GM23338 (cell line): ENCODE measurements around the gene ALDH1B1. TPM values are rescaled to one million over a fixed set of nuclear protein-coding genes. Genes with fewer than 3 reads are reported as not detected.

Experiments used
- ATAC-seq: fragments of 200-7000 bp; cut with Tn5 transposase; 3 replicates; pipeline ENCODE4 v1.9.1; 2020
- DNase-seq: peaks from one replicate; pipeline ENCODE4 v3.0.0-alpha.2; 2015; ENCODE audit warnings: low spot score
- H2AFZ ChIP-seq: fragments of 200-600 bp; sonication (generic); 2 replicates; pipeline ENCODE4 v1.8.0; 2016; ENCODE audit warnings: antibody characterized with exemption, mild to moderate bottlenecking, moderate library complexity
- H3F3A ChIP-seq: fragments of 200-600 bp; sonication (generic); replicated peaks from 2 replicates; pipeline ENCODE4 v1.8.0; 2017; ENCODE audit warnings: antibody characterized with exemption, mixed run types, low read depth
- H3K27ac ChIP-seq: fragments of 200-600 bp; sonication (generic); 2 replicates; pipeline ENCODE4 v1.6.1; 2016; ENCODE audit warnings: low read depth
- H3K27me3 ChIP-seq: fragments of 200-600 bp; sonication (generic); 2 replicates; pipeline ENCODE4 v1.8.0; 2016; ENCODE audit warnings: mild to moderate bottlenecking, mixed run types, moderate library complexity; ENCODE audit not compliant: insufficient read depth
- H3K36me3 ChIP-seq: fragments of 200-600 bp; sonication (generic); 2 replicates; pipeline ENCODE4 v1.8.0; 2016; ENCODE audit warnings: mild to moderate bottlenecking; ENCODE audit not compliant: insufficient read depth
- H3K4me1 ChIP-seq: fragments of 200-600 bp; sonication (generic); 2 replicates; pipeline ENCODE4 v1.8.0; 2016; ENCODE audit warnings: mild to moderate bottlenecking, moderate library complexity; ENCODE audit not compliant: insufficient read depth
- H3K4me2 ChIP-seq: fragments of 200-600 bp; sonication (generic); 2 replicates; pipeline ENCODE4 v1.7.1; 2017; ENCODE audit warnings: mixed run types
- H3K4me3 ChIP-seq: fragments of 200-600 bp; sonication (generic); 2 replicates; pipeline ENCODE4 v1.6.1; 2016; ENCODE audit warnings: mixed run types
- H3K79me2 ChIP-seq: fragments of 200-600 bp; sonication (generic); replicated peaks from 2 replicates; pipeline ENCODE4 v1.8.0; 2017; ENCODE audit warnings: mild to moderate bottlenecking; ENCODE audit not compliant: insufficient read depth
- H3K9me2 ChIP-seq: fragments of 200-600 bp; sonication (generic); 2 replicates; pipeline ENCODE4 v1.8.0; 2017; ENCODE audit not compliant: insufficient read depth
- H4K20me1 ChIP-seq: fragments of 200-600 bp; sonication (generic); replicated peaks from 2 replicates; pipeline ENCODE4 v1.8.0; 2017; ENCODE audit warnings: mild to moderate bottlenecking; ENCODE audit not compliant: insufficient read depth
- H3K27ac Mint-ChIP-seq: 2 replicates; pipeline ENCODE4 v1.8.0; 2020; ENCODE audit warnings: inconsistent platforms, mild to moderate bottlenecking, moderate library complexity, mixed read lengths
- H3K27me3 Mint-ChIP-seq: 3 replicates; pipeline ENCODE4 v1.8.0; 2022; ENCODE audit warnings: low read depth, mild to moderate bottlenecking, moderate library complexity, mixed read lengths, inconsistent platforms; ENCODE audit not compliant: insufficient read depth, poor library complexity
- H3K36me3 Mint-ChIP-seq: 3 replicates; pipeline ENCODE4 v1.8.0; 2021; ENCODE audit warnings: low read depth, mild to moderate bottlenecking, inconsistent platforms, moderate library complexity, mixed read lengths
- H3K4me1 Mint-ChIP-seq: 3 replicates; pipeline ENCODE4 v1.8.0; 2020; ENCODE audit warnings: mild to moderate bottlenecking, inconsistent platforms, mixed read lengths
- H3K4me3 Mint-ChIP-seq: 3 replicates; pipeline ENCODE4 v1.8.0; 2021; ENCODE audit warnings: moderate library complexity, mild to moderate bottlenecking, inconsistent platforms, mixed read lengths
- H3K9me3 Mint-ChIP-seq: 3 replicates; pipeline ENCODE4 v1.8.0; 2020; ENCODE audit warnings: moderate library complexity, mild to moderate bottlenecking, inconsistent platforms, mixed read lengths
- CREB1 ChIP-seq: fragments of 250-450 bp; sonication (Bioruptor Pico); IDR thresholded peaks from 2 replicates; pipeline ENCODE4 v1.5.0; 2020; ENCODE audit warnings: low read depth, mild to moderate bottlenecking, moderate library complexity
- EZH2 ChIP-seq: fragments of 200-600 bp; sonication (generic); IDR thresholded peaks from one replicate; pipeline ENCODE4 v1.8.0; 2017; ENCODE audit warnings: antibody characterized with exemption, mild to moderate bottlenecking, low read depth; ENCODE audit not compliant: unreplicated experiment
- EZH2phosphoT487 ChIP-seq: fragments of 200-600 bp; sonication (generic); IDR thresholded peaks from one replicate; pipeline ENCODE4 v1.8.1; 2018; ENCODE audit warnings: antibody characterized with exemption; ENCODE audit not compliant: unreplicated experiment
- JUNB ChIP-seq: IDR thresholded peaks from one replicate; pipeline ENCODE4 v1.6.1; 2016; ENCODE audit warnings: antibody characterized with exemption; ENCODE audit not compliant: unreplicated experiment
- NANOG ChIP-seq: IDR thresholded peaks from 2 replicates; pipeline ENCODE4 v1.6.1; 2016; ENCODE audit warnings: antibody characterized with exemption, borderline replicate concordance
- POLR2AphosphoS5 ChIP-seq: IDR thresholded peaks from 2 replicates; pipeline ENCODE4 v1.6.1; 2016; ENCODE audit warnings: antibody characterized with exemption, low read depth
- REST ChIP-seq: IDR thresholded peaks from one replicate; pipeline ENCODE4 v1.6.1; 2018; ENCODE audit warnings: antibody characterized with exemption; ENCODE audit not compliant: unreplicated experiment
- STAT1 ChIP-seq: IDR thresholded peaks from one replicate; pipeline ENCODE4 v1.6.1; 2016; ENCODE audit warnings: antibody characterized with exemption; ENCODE audit not compliant: unreplicated experiment
- ZNF114 ChIP-seq: fragments of 250-450 bp; sonication (Bioruptor Pico); IDR thresholded peaks from 2 replicates; pipeline ENCODE4 v1.5.0; 2020; ENCODE audit warnings: mild to moderate bottlenecking, moderate library complexity
- ZNF331 ChIP-seq: fragments of 250-450 bp; sonication (Bioruptor Pico); IDR thresholded peaks from 2 replicates; pipeline ENCODE4 v1.5.0; 2020; ENCODE audit warnings: low read depth, mild to moderate bottlenecking, moderate library complexity
- ZNF462 ChIP-seq: fragments of 250-450 bp; sonication (Bioruptor Pico); IDR thresholded peaks from 2 replicates; pipeline ENCODE4 v1.5.0; 2020; ENCODE audit warnings: mild to moderate bottlenecking, moderate library complexity
- polyA plus RNA-seq: library from polyadenylated mRNA; unstranded; fragments of >200 nt; fragmentation: Nextera tagmentation; extraction: Ambion mirVana; gene quantifications from 2 replicates; pipeline ENCODE4 v1.2.1, GENCODE V29; 2016
- total RNA-seq: library from RNA; depleted of rRNA; stranded (reverse); fragments of >200 nt; shearing (Covaris generic); gene quantifications from 2 replicates; pipeline ENCODE4 v1.2.3, GENCODE V29; 2014
- TF ChIP-seq, protein P1 (sequence below): IDR thresholded peaks from 2 replicates; pipeline ENCODE4 v1.6.1; 2016; ENCODE audit warnings: antibody characterized with exemption
- TF ChIP-seq, protein P2 (sequence below), 2 experiments: fragments of 200-600 bp in 1 of 2; sonication (generic) in 1 of 2; conservative IDR thresholded peaks; 2 replicates each; pipeline versions ENCODE4 v1.5.1 to v1.6.1; 2016 to 2017; ENCODE audit warnings: antibody characterized with exemption in 2 of 2, low read depth in 2 of 2, mild to moderate bottlenecking in 2 of 2, moderate library complexity in 1 of 2

The ALDH1B1 gene
- total and polyA plus RNA-seq, 2 experiments from 2014 or later, result 37.5 to 74.8 TPM

DNA sequence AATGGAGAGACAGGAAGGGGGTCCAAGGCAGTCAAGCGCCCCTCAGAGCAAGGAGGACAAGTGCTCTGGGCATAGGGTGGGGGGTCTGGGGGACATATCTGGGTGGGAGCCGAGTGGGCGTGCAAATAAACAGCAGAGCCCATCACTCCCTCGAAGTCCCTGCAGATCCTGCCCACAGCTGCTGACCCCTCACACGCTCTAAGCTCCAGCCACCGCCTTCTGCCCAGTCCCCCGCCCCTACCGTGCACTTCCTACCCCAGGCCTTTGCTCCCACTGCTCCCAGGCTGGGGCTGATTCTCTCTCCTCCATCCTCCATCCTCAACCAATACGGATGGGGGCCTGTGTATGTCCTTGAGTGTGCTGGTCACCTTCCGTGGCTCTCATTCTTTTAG, 16.9 kb upstream of the ALDH1B1 start (continued):
- TF ChIP-seq ZNF462 (CRISPR knock-in tag) (no peak), JUNB (no peak), ZNF331 (no peak)

DNA sequence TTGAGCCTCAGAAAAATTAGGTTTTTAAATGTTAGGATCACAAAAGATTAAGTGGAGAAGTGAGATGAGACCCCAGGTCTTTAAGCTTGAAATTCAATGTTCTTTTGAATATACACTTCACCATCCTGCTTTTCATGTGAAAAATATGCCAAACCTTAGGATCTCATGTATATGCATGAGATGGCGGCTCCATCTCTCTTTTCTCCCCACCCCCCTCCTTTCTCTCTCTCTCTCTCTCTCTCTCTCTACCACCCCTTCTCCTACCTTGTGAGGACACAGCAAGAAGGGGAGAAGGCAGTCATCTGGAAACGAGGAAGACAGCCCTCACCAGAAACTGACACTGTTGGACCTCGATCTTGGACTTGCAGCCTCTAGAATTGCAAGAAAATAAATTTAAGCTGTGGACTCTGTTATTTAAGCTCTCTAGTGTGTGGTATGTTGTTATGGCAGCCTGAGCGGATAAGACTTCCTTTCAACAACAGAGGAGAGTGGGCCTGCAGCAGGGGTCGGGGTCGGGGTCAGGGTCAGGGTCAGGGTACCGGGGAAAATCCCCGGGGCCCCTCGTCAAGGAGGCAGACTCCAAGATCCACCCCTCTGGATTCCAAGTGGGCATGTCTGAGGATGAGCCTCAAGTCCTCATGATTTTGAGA, 16.4 kb upstream of the ALDH1B1 start:
- Histone ChIP-seq H3K4me1 (peaks cover 9% of the 10 kb centered on the region), H3K27me3 (no peaks in the 10 kb centered on the region), H3K27ac (no peak overlapping the region), H3K79me2 (no peaks in the 10 kb centered on the region), H3F3A (no peaks in the 10 kb centered on the region), H4K20me1 (no peaks in the 10 kb centered on the region), H3K9me2 (no peaks in the 10 kb centered on the region), H3K4me3 (no peak overlapping the region), H3K4me2 (no peak overlapping the region), H3K36me3 (no peaks in the 10 kb centered on the region), H2AFZ (no peak overlapping the region)
- no peak for DNase-seq
- Mint-ChIP-seq H3K27ac (no peak overlapping the region), H3K4me3 (no peak overlapping the region), H3K9me3 (peaks cover 7% of the 10 kb centered on the region; the same call in 2 of the 3 replicates), H3K36me3 (no peaks in the 10 kb centered on the region), H3K4me1 (peaks cover 13% of the 10 kb centered on the region), H3K27me3 (peaks cover 21% of the 10 kb centered on the region)
- ATAC-seq, result no peak
- TF ChIP-seq REST, result no peak
- TF ChIP-seq, protein P1, sequence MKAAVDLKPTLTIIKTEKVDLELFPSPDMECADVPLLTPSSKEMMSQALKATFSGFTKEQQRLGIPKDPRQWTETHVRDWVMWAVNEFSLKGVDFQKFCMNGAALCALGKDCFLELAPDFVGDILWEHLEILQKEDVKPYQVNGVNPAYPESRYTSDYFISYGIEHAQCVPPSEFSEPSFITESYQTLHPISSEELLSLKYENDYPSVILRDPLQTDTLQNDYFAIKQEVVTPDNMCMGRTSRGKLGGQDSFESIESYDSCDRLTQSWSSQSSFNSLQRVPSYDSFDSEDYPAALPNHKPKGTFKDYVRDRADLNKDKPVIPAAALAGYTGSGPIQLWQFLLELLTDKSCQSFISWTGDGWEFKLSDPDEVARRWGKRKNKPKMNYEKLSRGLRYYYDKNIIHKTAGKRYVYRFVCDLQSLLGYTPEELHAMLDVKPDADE, result no peak
- TF ChIP-seq ZNF114 (CRISPR knock-in tag), result no peak
- TF ChIP-seq ZNF331, result no peak
- TF ChIP-seq CREB1 (CRISPR knock-in tag), result no peak
- no peak for TF ChIP-seq POLR2AphosphoS5
- TF ChIP-seq, protein P2, sequence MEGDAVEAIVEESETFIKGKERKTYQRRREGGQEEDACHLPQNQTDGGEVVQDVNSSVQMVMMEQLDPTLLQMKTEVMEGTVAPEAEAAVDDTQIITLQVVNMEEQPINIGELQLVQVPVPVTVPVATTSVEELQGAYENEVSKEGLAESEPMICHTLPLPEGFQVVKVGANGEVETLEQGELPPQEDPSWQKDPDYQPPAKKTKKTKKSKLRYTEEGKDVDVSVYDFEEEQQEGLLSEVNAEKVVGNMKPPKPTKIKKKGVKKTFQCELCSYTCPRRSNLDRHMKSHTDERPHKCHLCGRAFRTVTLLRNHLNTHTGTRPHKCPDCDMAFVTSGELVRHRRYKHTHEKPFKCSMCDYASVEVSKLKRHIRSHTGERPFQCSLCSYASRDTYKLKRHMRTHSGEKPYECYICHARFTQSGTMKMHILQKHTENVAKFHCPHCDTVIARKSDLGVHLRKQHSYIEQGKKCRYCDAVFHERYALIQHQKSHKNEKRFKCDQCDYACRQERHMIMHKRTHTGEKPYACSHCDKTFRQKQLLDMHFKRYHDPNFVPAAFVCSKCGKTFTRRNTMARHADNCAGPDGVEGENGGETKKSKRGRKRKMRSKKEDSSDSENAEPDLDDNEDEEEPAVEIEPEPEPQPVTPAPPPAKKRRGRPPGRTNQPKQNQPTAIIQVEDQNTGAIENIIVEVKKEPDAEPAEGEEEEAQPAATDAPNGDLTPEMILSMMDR (conservative IDR thresholded peaks at IDR 0.05; ENCODE audit: low read depth in 2 of 2), result no peak
- no peak for TF ChIP-seq NANOG
- TF ChIP-seq EZH2phosphoT487, result no peak
- no peak for TF ChIP-seq STAT1
- TF ChIP-seq JUNB, result no peak
- no peak for TF ChIP-seq EZH2
